PC-9 (cell line): ENCODE measurements around the gene HHAT. TPM values are rescaled to one million over a fixed set of nuclear protein-coding genes. Genes with fewer than 3 reads are reported as not detected.

Source experiments
- BruUV-seq: library from RNA; stranded (reverse); fragments of 400-500 nt; replicated peaks from 2 replicates; lab custom pipeline; 2021; lab: Mats Ljungman, UMichigan
- CTCF ChIA-PET: fragments of 300-600 bp; sonication (Branson Sonifier 250); formaldehyde crosslinking; loops from one replicate; lab custom pipeline; 2022; ENCODE audit warnings: antibody characterized with exemption; lab: Charles Lee
- POLR2A ChIA-PET: fragments of 300-600 bp; sonication (Branson Sonifier 250); formaldehyde crosslinking; loops from one replicate; lab custom pipeline; 2022; ENCODE audit warnings: antibody characterized with exemption; ENCODE audit not compliant: unreplicated experiment; lab: Charles Lee
- DNase-seq, 2 experiments: peaks; one replicate each; pipeline versions ENCODE4 v3.0.0 to v3.0.0-alpha.2; 2015 to 2022; ENCODE audit warnings: mixed read lengths in 1 of 2
- H2AFZ ChIP-seq: fragments of 200-600 bp; sonication (generic); 2 replicates; pipeline ENCODE4 v1.8.1; 2017; ENCODE audit warnings: antibody characterized with exemption
- H3F3A ChIP-seq: fragments of 200-600 bp; sonication (generic); 2 replicates; pipeline ENCODE4 v1.8.1; 2017; ENCODE audit warnings: antibody characterized with exemption, mild to moderate bottlenecking, low read depth; ENCODE audit not compliant: insufficient read depth
- H3K27ac ChIP-seq: fragments of 200-600 bp; sonication (generic); 2 replicates; pipeline ENCODE4 v1.6.1; 2016; ENCODE audit warnings: mixed run types
- H3K27me3 ChIP-seq: fragments of 200-600 bp; sonication (generic); 2 replicates; pipeline ENCODE4 v1.6.1; 2016; ENCODE audit warnings: low read depth, mixed run types; ENCODE audit not compliant: insufficient read depth
- H3K36me3 ChIP-seq: fragments of 200-600 bp; sonication (generic); 2 replicates; pipeline ENCODE4 v1.6.1; 2016; ENCODE audit warnings: low read depth, mixed run types
- H3K4me1 ChIP-seq: fragments of 200-600 bp; sonication (generic); replicated peaks from 2 replicates; pipeline ENCODE4 v1.6.1; 2016; ENCODE audit warnings: mixed run types; ENCODE audit not compliant: insufficient read depth
- H3K4me2 ChIP-seq: fragments of 200-600 bp; sonication (generic); 2 replicates; pipeline ENCODE4 v1.6.1; 2017; ENCODE audit warnings: mixed run types
- H3K4me3 ChIP-seq: fragments of 200-600 bp; sonication (generic); 2 replicates; pipeline ENCODE4 v1.6.1; 2016; ENCODE audit warnings: mixed run types
- H3K79me2 ChIP-seq: fragments of 200-600 bp; sonication (generic); 2 replicates; pipeline ENCODE4 v1.6.1; 2017; ENCODE audit warnings: low read depth, mixed run types
- H3K9me2 ChIP-seq: fragments of 200-600 bp; sonication (generic); 2 replicates; pipeline ENCODE4 v1.8.1; 2017; ENCODE audit warnings: mild to moderate bottlenecking; ENCODE audit not compliant: insufficient read depth
- H3K9me3 ChIP-seq: fragments of 200-600 bp; sonication (generic); 2 replicates; pipeline ENCODE4 v1.8.1; 2016; ENCODE audit warnings: low read depth; ENCODE audit not compliant: insufficient read depth
- H4K20me1 ChIP-seq: fragments of 200-600 bp; sonication (generic); 2 replicates; pipeline ENCODE4 v1.8.1; 2017; ENCODE audit not compliant: insufficient read depth
- CTCF ChIP-seq: fragments of 200-600 bp; sonication (generic); conservative IDR thresholded peaks from 2 replicates; pipeline ENCODE4 v1.6.1; 2017; ENCODE audit warnings: mixed run types, antibody characterized with exemption, mild to moderate bottlenecking, moderate library complexity
- EZH2 ChIP-seq: fragments of 200-600 bp; sonication (generic); IDR thresholded peaks from 2 replicates; pipeline ENCODE4 v1.8.0; 2017; ENCODE audit warnings: antibody characterized with exemption, low read depth
- intact Hi-C: fragments of 100-400 bp; cut with micrococcal nuclease; formaldehyde crosslinking; loops from one replicate; pipeline ENCODE4 v1.10.0; 2022; ENCODE audit not compliant: unreplicated experiment
- total RNA-seq: library from RNA; stranded (reverse); gene quantifications from 2 replicates; pipeline ENCODE4 v1.2.3, GENCODE V29; 2021

The HHAT gene
- total RNA-seq, 1 experiment from 2014 or later: 5.3 TPM

- no TSS peak for BruUV-seq
- Histone ChIP-seq H3K27ac (no peak overlapping the region), H3K4me2 (no peak overlapping the region), H3K27me3 (no peaks in the 10 kb centered on the region), H3K79me2 (no peaks in the 10 kb centered on the region), H3K4me3 (no peak overlapping the region), H3F3A (no peaks in the 10 kb centered on the region), H2AFZ (no peak overlapping the region), H4K20me1 (no peaks in the 10 kb centered on the region), H3K4me1 (no peaks in the 10 kb centered on the region), H3K9me3 (no peaks in the 10 kb centered on the region), H3K9me2 (no peaks in the 10 kb centered on the region), H3K36me3 (no peaks in the 10 kb centered on the region)
- CTCF ChIA-PET: no interaction called here
- POLR2A ChIA-PET: no interaction called here
- no peak for DNase-seq
- intact Hi-C loops: no loop called here
- TF ChIP-seq CTCF (no peak), EZH2 (no peak)
Observed at GRCh38 chr1:210674151-210674550, 345.4 kb downstream of the HHAT start.

- no peak overlapping the region for H3K27ac ChIP-seq
- H3K4me1 ChIP-seq: no peaks in the 10 kb centered on the region
- H2AFZ ChIP-seq: no peak overlapping the region
- no peaks in the 10 kb centered on the region for H3K9me3 ChIP-seq
- no peaks in the 10 kb centered on the region for H3K27me3 ChIP-seq
- H3K4me3 ChIP-seq: no peak overlapping the region
- ChIA-PET POLR2A (no interaction called here), CTCF (no interaction called here)
- no peak for DNase-seq
- no TSS peak for BruUV-seq
- no peaks in the 10 kb centered on the region for H3F3A ChIP-seq
- no peak overlapping the region for H3K4me2 ChIP-seq
- H3K9me2 ChIP-seq: no peaks in the 10 kb centered on the region
- H3K36me3 ChIP-seq: no peaks in the 10 kb centered on the region
- intact Hi-C loops: no loop called here
- no peaks in the 10 kb centered on the region for H3K79me2 ChIP-seq
- H4K20me1 ChIP-seq: no peaks in the 10 kb centered on the region
- TF ChIP-seq CTCF (no peak), EZH2 (no peak)
Observed at GRCh38 chr1:210676539-210676938, 347.8 kb downstream of the HHAT start.

- no peaks in the 10 kb centered on the region for H4K20me1 ChIP-seq
- no peak overlapping the region for H3K4me2 ChIP-seq
- no peaks in the 10 kb centered on the region for H3K9me3 ChIP-seq
- no peaks in the 10 kb centered on the region for H3F3A ChIP-seq
- no peak for DNase-seq
- H3K79me2 ChIP-seq: no peaks in the 10 kb centered on the region
- no peaks in the 10 kb centered on the region for H3K27me3 ChIP-seq
- CTCF ChIA-PET: no interaction called here
- intact Hi-C loops: no loop called here
- no peaks in the 10 kb centered on the region for H3K36me3 ChIP-seq
- H3K4me1 ChIP-seq: no peaks in the 10 kb centered on the region
- POLR2A ChIA-PET: no interaction called here
- H2AFZ ChIP-seq: no peak overlapping the region
- no peaks in the 10 kb centered on the region for H3K9me2 ChIP-seq
- BruUV-seq: no TSS peak
- no peak overlapping the region for H3K27ac ChIP-seq
- H3K4me3 ChIP-seq: no peak overlapping the region
- TF ChIP-seq EZH2 (no peak), CTCF (no peak)
Observed at GRCh38 chr1:210677533-210677932, 348.8 kb downstream of the HHAT start.
